H1 (cell line): ENCODE measurements around the gene TRIM56. TPM values are rescaled to one million over a fixed set of nuclear protein-coding genes. Genes with fewer than 3 reads are reported as not detected.

Experiments used
- CTCF ChIA-PET: fragments of 300-600 bp; sonication (Branson Sonifier 250); formaldehyde crosslinking; loops from one replicate; lab custom pipeline; 2021; ENCODE audit not compliant: partially characterized antibody; lab: Charles Lee
- POLR2A ChIA-PET: fragments of 300-600 bp; sonication (Branson Sonifier 250); formaldehyde crosslinking; loops from one replicate; lab custom pipeline; 2021; ENCODE audit warnings: inconsistent platforms; ENCODE audit not compliant: partially characterized antibody; lab: Charles Lee
- DNase-seq, 2 experiments: peaks; one replicate each; pipeline versions ENCODE4 v3.0.0 to v3.0.0-alpha.2; 2010 to 2022; ENCODE audit warnings: low spot score in 2 of 2, low read depth in 1 of 2, mixed read lengths in 1 of 2
- FAIRE-seq: peaks from 2 replicates; lab custom pipeline; 2011; peaks lifted over from hg19 to GRCh38; lab: Jason Lieb, UNC
- H2AFZ ChIP-seq: 2 replicates; pipeline ENCODE4 v1.8.1; 2012; ENCODE audit warnings: low read length, inconsistent platforms
- H2AK5ac ChIP-seq: 2 replicates; pipeline ENCODE4 v1.6.1; 2013; ENCODE audit warnings: low read depth, low read length
- H2BK120ac ChIP-seq: replicated peaks from 2 replicates; pipeline ENCODE3; 2013; ENCODE audit warnings: low read depth, low read length, inconsistent platforms
- H2BK12ac ChIP-seq: 2 replicates; pipeline ENCODE4 v1.6.1; 2013; ENCODE audit warnings: low read depth, low read length
- H2BK15ac ChIP-seq: 2 replicates; pipeline ENCODE4 v1.6.1; 2013; ENCODE audit warnings: low read length
- H2BK20ac ChIP-seq: 2 replicates; pipeline ENCODE4 v1.6.1; 2013; ENCODE audit warnings: low read length
- H2BK5ac ChIP-seq: 2 replicates; pipeline ENCODE4 v1.6.1; 2013; ENCODE audit warnings: low read depth, low read length
- H3K14ac ChIP-seq: 2 replicates; pipeline ENCODE4 v1.6.1; 2013; ENCODE audit warnings: inconsistent platforms; ENCODE audit not compliant: insufficient read length
- H3K18ac ChIP-seq: 2 replicates; pipeline ENCODE4 v1.6.1; 2013; ENCODE audit warnings: low read length; ENCODE audit errors: extremely low read depth
- H3K23ac ChIP-seq: 2 replicates; pipeline ENCODE4 v1.6.1; 2013; ENCODE audit warnings: inconsistent platforms; ENCODE audit not compliant: insufficient read length
- H3K23me2 ChIP-seq: 2 replicates; pipeline ENCODE4 v1.6.1; 2013; ENCODE audit warnings: low read depth, low read length
- H3K27ac ChIP-seq: 2 replicates; pipeline ENCODE4 v1.6.1; 2011; ENCODE audit warnings: low read depth, low read length, inconsistent platforms
- H3K27me3 ChIP-seq, 4 experiments: replicated peaks in 1 of 4; 1 replicate in 1 of 4; 2 replicates in 3 of 4; pipeline versions ENCODE4 v1.6.1 to v1.8.1; 2011 to 2013; ENCODE audit warnings: low read length in 3 of 4, mild to moderate bottlenecking in 3 of 4, inconsistent platforms in 2 of 4, mixed read lengths in 2 of 4, moderate library complexity in 1 of 4; ENCODE audit not compliant: control insufficient read depth in 3 of 4, insufficient read depth in 3 of 4; ENCODE audit errors: extremely low read depth in 1 of 4
- H3K36me3 ChIP-seq, 4 experiments: 2 replicates each; pipeline versions ENCODE4 v1.6.1 to v1.8.1; 2011 to 2013; ENCODE audit warnings: mild to moderate bottlenecking in 4 of 4, low read length in 3 of 4, moderate library complexity in 2 of 4, control low read depth in 1 of 4, inconsistent platforms in 1 of 4; ENCODE audit not compliant: insufficient read depth in 4 of 4, control insufficient read depth in 2 of 4
- H3K4ac ChIP-seq: replicated peaks from 2 replicates; pipeline ENCODE3; 2013; ENCODE audit warnings: low read length, low read depth, mixed read lengths, inconsistent platforms; ENCODE audit not compliant: insufficient read length
- H3K4me1 ChIP-seq, 4 experiments: replicated peaks in 1 of 4; 1 replicate in 1 of 4; 2 replicates in 3 of 4; pipeline versions ENCODE4 v1.6.1 to v1.8.1; 2011 to 2013; ENCODE audit warnings: low read length in 3 of 4, inconsistent platforms in 2 of 4, mixed read lengths in 1 of 4; ENCODE audit not compliant: insufficient read depth in 4 of 4, control insufficient read depth in 3 of 4
- H3K4me2 ChIP-seq, 2 experiments: 2 replicates each; pipeline versions ENCODE4 v1.6.1 to v1.8.1; 2011 to 2013; ENCODE audit warnings: low read depth in 2 of 2, low read length in 2 of 2, control low read depth in 1 of 2, inconsistent platforms in 1 of 2, mild to moderate bottlenecking in 1 of 2; ENCODE audit not compliant: insufficient read depth in 1 of 2
- H3K4me3 ChIP-seq, 4 experiments: fragments of 200-600, 300-600 bp in 1 of 4; sonication (generic), shearing (Covaris generic), sonication (Bioruptor Twin) in 1 of 4; 2 replicates each; pipeline versions ENCODE4 v1.5.1 to v1.8.1; 2011 to 2016; ENCODE audit warnings: low read length in 4 of 4, low read depth in 3 of 4, control low read depth in 2 of 4, inconsistent platforms in 2 of 4, mild to moderate bottlenecking in 2 of 4, mixed read lengths in 1 of 4, moderate library complexity in 1 of 4; ENCODE audit not compliant: insufficient read depth in 2 of 4; ENCODE audit errors: extremely low read depth in 1 of 4
- H3K56ac ChIP-seq: replicated peaks from 2 replicates; pipeline ENCODE3; 2013; ENCODE audit warnings: low read depth, mild to moderate bottlenecking, mixed read lengths, low read length, inconsistent platforms; ENCODE audit not compliant: insufficient read length
- H3K79me1 ChIP-seq: 2 replicates; pipeline ENCODE4 v1.6.1; 2013; ENCODE audit warnings: low read depth, low read length, control low read depth
- H3K79me2 ChIP-seq, 2 experiments: 2 replicates each; pipeline versions ENCODE4 v1.6.1 to v1.8.1; 2012 to 2013; ENCODE audit warnings: low read length in 2 of 2, mild to moderate bottlenecking in 2 of 2, inconsistent platforms in 1 of 2; ENCODE audit not compliant: insufficient read depth in 2 of 2, control insufficient read depth in 1 of 2
- H3K9ac ChIP-seq, 4 experiments: replicated peaks in 1 of 4; 1 replicate in 1 of 4; 2 replicates in 3 of 4; pipeline versions ENCODE4 v1.6.1 to v1.8.1; 2011 to 2013; ENCODE audit warnings: low read depth in 3 of 4, low read length in 3 of 4, control low read depth in 2 of 4, mild to moderate bottlenecking in 2 of 4, moderate library complexity in 2 of 4, inconsistent platforms in 1 of 4; ENCODE audit errors: extremely low read depth in 1 of 4
- H3K9me3 ChIP-seq, 2 experiments: 2 replicates each; pipeline versions ENCODE4 v1.6.1 to v1.8.1; 2012 to 2013; ENCODE audit warnings: mild to moderate bottlenecking in 2 of 2, moderate library complexity in 2 of 2, control low read depth in 1 of 2, inconsistent platforms in 1 of 2, low read depth in 1 of 2, low read length in 1 of 2, mixed read lengths in 1 of 2; ENCODE audit not compliant: insufficient read depth in 2 of 2
- H4K20me1 ChIP-seq, 2 experiments: replicated peaks in 1 of 2; 2 replicates each; pipeline versions ENCODE3 to v1.8.1; 2011 to 2013; ENCODE audit warnings: inconsistent platforms in 2 of 2, low read length in 2 of 2, mild to moderate bottlenecking in 1 of 2; ENCODE audit not compliant: insufficient read depth in 2 of 2, control insufficient read depth in 1 of 2
- H4K5ac ChIP-seq: 2 replicates; pipeline ENCODE4 v1.6.1; 2013; ENCODE audit warnings: low read length, low read depth, mixed read lengths, inconsistent platforms; ENCODE audit not compliant: insufficient read length
- H4K8ac ChIP-seq: 2 replicates; pipeline ENCODE4 v1.8.0; 2013; ENCODE audit warnings: mild to moderate bottlenecking, moderate library complexity, low read length, inconsistent platforms; ENCODE audit not compliant: insufficient read depth; ENCODE audit errors: extremely low read depth
- H4K91ac ChIP-seq: replicated peaks from 2 replicates; pipeline ENCODE3; 2013; ENCODE audit warnings: low read length, mixed read lengths, inconsistent platforms; ENCODE audit not compliant: insufficient read length
- CHD2 ChIP-seq: IDR thresholded peaks from 2 replicates; pipeline ENCODE4 v1.6.1; 2012; ENCODE audit warnings: low read length, improper control_type of control experiment
- FOSL1 ChIP-seq: IDR thresholded peaks from 2 replicates; pipeline ENCODE4 v1.6.1; 2011; ENCODE audit warnings: mild to moderate bottlenecking, low read depth, low read length, moderate library complexity; ENCODE audit not compliant: insufficient read depth
- GTF2F1 ChIP-seq: IDR thresholded peaks from 2 replicates; pipeline ENCODE4 v1.6.1; 2012; ENCODE audit warnings: low read depth, low read length, improper control_type of control experiment, borderline replicate concordance
- JUN ChIP-seq: IDR thresholded peaks from 2 replicates; pipeline ENCODE4 v1.6.1; 2011; ENCODE audit warnings: low read depth, mild to moderate bottlenecking, improper control_type of control experiment, low read length
- KDM1A ChIP-seq: fragments of 200-600, 300-600 bp; sonication (generic); IDR thresholded peaks from 2 replicates; pipeline ENCODE4 v1.7.1; 2016; ENCODE audit warnings: mild to moderate bottlenecking, low read length, borderline replicate concordance
- NANOG ChIP-seq: IDR thresholded peaks from 2 replicates; pipeline ENCODE4 v1.6.1; 2011; ENCODE audit warnings: low read length, low read depth, mild to moderate bottlenecking, inconsistent platforms; ENCODE audit not compliant: insufficient read depth, poor library complexity, severe bottlenecking
- POLR2A ChIP-seq, 2 experiments: IDR thresholded peaks; 1 replicate in 1 of 2; 2 replicates in 1 of 2; pipeline ENCODE4 v1.6.1; 2011; ENCODE audit warnings: low read depth in 2 of 2, low read length in 2 of 2, mild to moderate bottlenecking in 2 of 2; ENCODE audit errors: control extremely low read depth in 1 of 2
- RAD21 ChIP-seq, 2 experiments: IDR thresholded peaks in 1 of 2; conservative IDR thresholded peaks in 1 of 2; 2 replicates each; pipeline ENCODE4 v1.6.1; 2011; ENCODE audit warnings: low read depth in 2 of 2, low read length in 2 of 2, improper control_type of control experiment in 1 of 2, inconsistent platforms in 1 of 2, mild to moderate bottlenecking in 1 of 2, moderate library complexity in 1 of 2
- RBBP5 ChIP-seq: IDR thresholded peaks from 2 replicates; pipeline ENCODE4 v1.7.1; 2012; ENCODE audit warnings: low read depth, mild to moderate bottlenecking, inconsistent platforms, low read length, moderate library complexity, borderline replicate concordance
- RFX5 ChIP-seq: IDR thresholded peaks from 2 replicates; pipeline ENCODE4 v1.6.1; 2011; ENCODE audit warnings: low read depth, low read length, improper control_type of control experiment, borderline replicate concordance
- RXRA ChIP-seq: IDR thresholded peaks from 2 replicates; pipeline ENCODE4 v1.6.1; 2011; ENCODE audit warnings: low read depth, mild to moderate bottlenecking, low read length, moderate library complexity; ENCODE audit not compliant: insufficient read depth
- SP1 ChIP-seq: IDR thresholded peaks from 2 replicates; pipeline ENCODE4 v1.6.1; 2011; ENCODE audit warnings: low read depth, low read length
- TAF7 ChIP-seq: optimal IDR thresholded peaks from 2 replicates; pipeline ENCODE3; 2011; ENCODE audit warnings: low read depth, mild to moderate bottlenecking, inconsistent platforms, low read length, moderate library complexity, borderline replicate concordance
- TEAD4 ChIP-seq: IDR thresholded peaks from 2 replicates; pipeline ENCODE4 v1.6.1; 2012; ENCODE audit warnings: low read depth, low read length, inconsistent platforms, mixed read lengths
- WGBS, 2 experiments: shearing (Covaris generic) in 1 of 2; methylation state at CpG; one replicate each; pipeline versions ENCODE4 v1.1.6 to v1.1.7; 2013 to 2015; ENCODE audit warnings: low lambda C conversion rate in 2 of 2, mixed read lengths in 2 of 2, inconsistent platforms in 1 of 2, low coverage in 1 of 2, missing lambda C conversion rate in 1 of 2; ENCODE audit not compliant: insufficient replicate concordance in 2 of 2, insufficient coverage in 1 of 2, insufficient read length in 1 of 2; ENCODE audit errors: extremely low coverage in 1 of 2, missing lambda C conversion rate in 1 of 2; 5-methylcytosine and 5-hydroxymethylcytosine counted together
- polyA plus RNA-seq, 7 experiments: library from polyadenylated mRNA; depleted of rRNA in 3 of 7; stranded (reverse) in 5 of 7; unstranded in 2 of 7; fragments of >200 nt in 5 of 7; fragments of 200-250 nt in 2 of 7; gene quantifications; 1 replicate in 5 of 7; 2 replicates in 1 of 7; 4 replicates in 1 of 7; pipeline versions ENCODE4 v1.2.1 to v1.2.3, GENCODE V29; 2011 to 2013; ENCODE audit warnings: missing spikeins in 2 of 7, mixed read lengths in 2 of 7
- total RNA-seq: library from RNA; stranded (reverse); fragmentation: NEBNext Ultra II Directional; extraction: Animal tissue kit (Norgen Biotek cat#: 25700); gene quantifications from 2 replicates; pipeline ENCODE4 v1.2.1, GENCODE V29; 2021

Gene TRIM56
- total and polyA plus RNA-seq, 2 of the 8 experiments (the other 6 are each of a cell fraction or from before 2014, with no cell fraction given), result 2.0 to 17.5 TPM

GRCh38 chr7:101106386-101106785 is 21.1 kb downstream of the TRIM56 start:
- Histone ChIP-seq H3K36me3 (no peaks in the 10 kb centered on the region), H3K4me3 (no peak overlapping the region), H3K14ac (no peak overlapping the region), H3K4ac (no peak overlapping the region), H4K91ac (peak overlapping the region; percentile 29), H2BK12ac (no peak overlapping the region), H3K79me1 (no peaks in the 10 kb centered on the region), H3K23me2 (no peaks in the 10 kb centered on the region), H3K4me2 (no peak overlapping the region), H4K20me1 (no peaks in the 10 kb centered on the region), H2BK5ac (no peak overlapping the region), H3K9ac (no peak overlapping the region), H2AK5ac (no peak overlapping the region), H3K18ac (no peak overlapping the region), H3K56ac (no peak overlapping the region), H3K4me1 (peaks cover 0 to 4% (median 2%) of the 10 kb centered on the region in 4 experiments; a peak in 2 of 7 replicates), H2AFZ (no peak overlapping the region), H4K5ac (no peak overlapping the region), H2BK120ac (no peak overlapping the region), H3K27me3 (no peaks in the 10 kb centered on the region), H3K9me3 (no peaks in the 10 kb centered on the region), H3K27ac (no peak overlapping the region), H4K8ac (no peak overlapping the region), H2BK15ac (0 out of 2 replicates have a peak overlapping the region, but pooled peaks have one; percentile 6), H3K79me2 (no peaks in the 10 kb centered on the region), H3K23ac (no peak overlapping the region), H2BK20ac (no peak overlapping the region)
- FAIRE-seq, result no peak
- 96% methylated on average over 7 of the region's 7 CpGs; no CpG with 5 or more reads in 1 of the 2 experiments for WGBS, 2 experiments
- DNase-seq, result no peak
- CTCF ChIA-PET, result interaction anchor here (0.6 to 2.4 kb wide), 4 partner anchors 11 to 81 kb away, joined by 3 to 11 read pairs (median 4); no protein-coding TSS in a partner anchor
- POLR2A ChIA-PET, result interaction anchor here (1.6 kb wide), 1 partner anchor 22 kb away, joined by 4 read pairs; the partner anchor contains the start of gene TRIM56
- TF ChIP-seq SP1 (no peak), GTF2F1 (no peak), JUN (no peak), TEAD4 (no peak), NANOG (no peak), FOSL1 (no peak), RFX5 (no peak), RAD21 (IDR thresholded peaks at IDR 0.05 in 1 of 2, conservative IDR thresholded peaks at IDR 0.05 in 1 of 2; ENCODE audit: low read depth in 2 of 2, low read length in 2 of 2) (no peak), RXRA (no peak), TAF7 (no peak), RBBP5 (no peak), KDM1A (no peak), CHD2 (no peak), POLR2A (IDR thresholded peaks at IDR 0.05; ENCODE audit: control extremely low read depth in 1 of 2, low read depth in 2 of 2, low read length in 2 of 2) (no peak)
